HEK293 (cell line): ENCODE measurements around the gene COX8A.

ENCODE experiments used
- CTCF ChIA-PET: fragments of 350-600 bp; formaldehyde crosslinking; extraction: SDS; loops from one replicate; lab custom pipeline; 2021; ENCODE audit warnings: antibody characterized with exemption; lab: Yijun Ruan, JAX
- POLR2A ChIA-PET: fragments of 300-600 bp; formaldehyde crosslinking; extraction: SDS; loops from one replicate; lab custom pipeline; 2020; ENCODE audit warnings: antibody characterized with exemption, inconsistent platforms; lab: Yijun Ruan, JAX
- H3K27ac ChIP-seq: fragments of 200-500 bp; sonication (Bioruptor generic); 2 replicates; pipeline ENCODE4 v1.5.1; 2014; ENCODE audit warnings: low read depth, low read length, control low read depth, inconsistent platforms; ENCODE audit errors: extremely low read depth
- H3K36me3 ChIP-seq, 2 experiments: fragments of 200-500 bp in 1 of 2; sonication (Bioruptor generic) in 1 of 2; 1 replicate in 1 of 2; 2 replicates in 1 of 2; pipeline ENCODE4 v1.5.1; 2014 to 2017; ENCODE audit warnings: inconsistent platforms in 2 of 2, low read length in 2 of 2; ENCODE audit not compliant: control insufficient read depth in 2 of 2, insufficient read depth in 1 of 2
- H3K4me1 ChIP-seq: fragments of 200-500 bp; sonication (Bioruptor generic); 2 replicates; pipeline ENCODE4 v1.5.1; 2014; ENCODE audit warnings: mild to moderate bottlenecking, low read length, inconsistent platforms; ENCODE audit not compliant: control insufficient read depth, insufficient read depth
- H3K4me3 ChIP-seq: 2 replicates; pipeline ENCODE4 v1.5.1; 2011; ENCODE audit warnings: low read depth, mild to moderate bottlenecking, control low read depth, low read length, moderate library complexity
- H3K9me3 ChIP-seq: fragments of 200-500 bp; sonication (Bioruptor generic); 2 replicates; pipeline ENCODE4 v1.5.1; 2014; ENCODE audit warnings: low read depth, low read length, inconsistent platforms; ENCODE audit not compliant: control insufficient read depth, insufficient read depth
- HOXC10 ChIP-seq: sonication (generic); formaldehyde crosslinking; IDR thresholded peaks from 2 replicates; pipeline ENCODE4 v1.8.1; 2023; ENCODE audit warnings: mild to moderate bottlenecking, missing genetic modification reagents
- TRIM28 ChIP-seq: IDR thresholded peaks from 2 replicates; pipeline ENCODE4 v1.6.1; 2011; ENCODE audit warnings: low read length, control low read depth, borderline replicate concordance
- YY2 ChIP-seq: fragments of 450-650 bp; formaldehyde crosslinking; IDR thresholded peaks from 2 replicates; pipeline ENCODE4 v1.5.1; 2016; ENCODE audit warnings: missing biosample characterization, missing genetic modification characterization
- ZBTB1 ChIP-seq: fragments of 450-650 bp; formaldehyde crosslinking; IDR thresholded peaks from 2 replicates; pipeline ENCODE4 v1.5.1; 2016; ENCODE audit warnings: missing biosample characterization, missing genetic modification characterization
- ZBTB44 ChIP-seq: fragments of 450-650 bp; IDR thresholded peaks from 2 replicates; pipeline ENCODE4 v1.5.1; 2018; ENCODE audit warnings: missing biosample characterization, mild to moderate bottlenecking, missing genetic modification characterization
- ZBTB48 ChIP-seq: fragments of 450-650 bp; formaldehyde crosslinking; IDR thresholded peaks from 2 replicates; pipeline ENCODE4 v1.5.1; 2016; ENCODE audit warnings: missing biosample characterization, missing genetic modification characterization
- ZBTB8A ChIP-seq: fragments of 450-650 bp; formaldehyde crosslinking; IDR thresholded peaks from 2 replicates; pipeline ENCODE4 v1.5.1; 2016; ENCODE audit warnings: missing biosample characterization, missing genetic modification characterization
- ZFP3 ChIP-seq: fragments of 450-650 bp; formaldehyde crosslinking; IDR thresholded peaks from 2 replicates; pipeline ENCODE4 v1.5.1; 2016; ENCODE audit warnings: low read depth, missing biosample characterization, missing genetic modification characterization
- ZNF433 ChIP-seq: fragments of 450-650 bp; formaldehyde crosslinking; IDR thresholded peaks from 2 replicates; pipeline ENCODE4 v1.5.1; 2016; ENCODE audit warnings: missing biosample characterization, missing genetic modification characterization, low read depth
- ZNF548 ChIP-seq: fragments of 450-650 bp; formaldehyde crosslinking; IDR thresholded peaks from 2 replicates; pipeline ENCODE4 v1.5.1; 2016; ENCODE audit warnings: missing biosample characterization, missing genetic modification characterization
- ZNF561 ChIP-seq: fragments of 450-650 bp; IDR thresholded peaks from 2 replicates; pipeline ENCODE4 v1.5.1; 2018; ENCODE audit warnings: missing biosample characterization, missing genetic modification characterization, borderline replicate concordance
- ZNF701 ChIP-seq: fragments of 450-650 bp; formaldehyde crosslinking; IDR thresholded peaks from 2 replicates; pipeline ENCODE4 v1.5.1; 2016; ENCODE audit warnings: missing biosample characterization, missing genetic modification characterization
- ZNF830 ChIP-seq: fragments of 450-650 bp; IDR thresholded peaks from 2 replicates; pipeline ENCODE4 v1.5.0; 2018; ENCODE audit warnings: missing biosample characterization, missing genetic modification characterization, low read depth, mild to moderate bottlenecking, moderate library complexity
- ZNF837 ChIP-seq: fragments of 450-650 bp; formaldehyde crosslinking; IDR thresholded peaks from 2 replicates; pipeline ENCODE4 v1.5.1; 2016; ENCODE audit warnings: missing biosample characterization, missing genetic modification characterization
- ZSCAN4 ChIP-seq: fragments of 450-650 bp; formaldehyde crosslinking; IDR thresholded peaks from 2 replicates; pipeline ENCODE4 v1.5.1; 2017; ENCODE audit warnings: missing biosample characterization, missing genetic modification characterization
- TF ChIP-seq, protein P1 (sequence below): fragments of 450-650 bp; formaldehyde crosslinking; IDR thresholded peaks from 2 replicates; pipeline ENCODE4 v1.5.1; 2017; ENCODE audit warnings: missing biosample characterization, missing genetic modification characterization
- TF ChIP-seq, protein P2 (sequence below): fragments of 450-650 bp; formaldehyde crosslinking; IDR thresholded peaks from 2 replicates; pipeline ENCODE4 v1.5.1; 2016; ENCODE audit warnings: missing biosample characterization, missing genetic modification characterization
- TF ChIP-seq, protein P3 (sequence below): fragments of 450-650 bp; formaldehyde crosslinking; conservative IDR thresholded peaks from 2 replicates; pipeline ENCODE4 v1.5.1; 2016; ENCODE audit warnings: low read depth, missing biosample characterization, missing genetic modification characterization
- TF ChIP-seq, protein P4 (sequence below): fragments of 450-650 bp; formaldehyde crosslinking; IDR thresholded peaks from 2 replicates; pipeline ENCODE4 v1.5.1; 2016; ENCODE audit warnings: missing biosample characterization, missing genetic modification characterization
- TF ChIP-seq, protein P5 (sequence below): fragments of 450-650 bp; formaldehyde crosslinking; IDR thresholded peaks from 2 replicates; pipeline ENCODE4 v1.5.1; 2016; ENCODE audit warnings: missing biosample characterization, missing genetic modification characterization

The COX8A gene

DNA sequence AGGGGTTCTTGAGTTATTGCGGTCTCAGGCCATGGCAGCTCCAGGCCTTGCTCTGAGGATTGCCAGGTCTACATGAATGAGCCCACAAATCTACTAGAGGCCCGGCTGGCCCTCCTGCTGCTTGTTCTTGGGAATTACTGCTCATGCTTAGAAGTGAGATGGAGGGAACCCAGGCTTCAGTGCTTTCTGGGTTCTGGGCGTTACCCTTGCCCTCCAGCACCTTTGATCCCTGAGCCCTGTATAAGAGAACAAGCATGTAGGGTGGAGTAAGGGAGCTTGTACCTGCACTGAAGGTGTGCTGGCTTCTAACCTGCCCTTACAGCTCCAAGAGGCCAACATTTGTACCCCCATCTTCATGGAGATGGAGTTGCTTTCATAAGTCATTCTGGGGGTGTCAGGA, 31.6 kb upstream of the COX8A start:
- Histone ChIP-seq H3K4me3 (no peak overlapping the region), H3K4me1 (no peaks in the 10 kb centered on the region), H3K36me3 (peaks cover 4 to 52% of the 10 kb centered on the region in 2 experiments; a peak in 2 of 3 replicates), H3K9me3 (no peaks in the 10 kb centered on the region), H3K27ac (no peak overlapping the region)
- no peak for TF ChIP-seq ZBTB44 (tag by site-specific recombination)
- no peak for TF ChIP-seq ZNF830 (tag by site-specific recombination)
- no peak for TF ChIP-seq ZNF701 (tag by site-specific recombination)
- TF ChIP-seq, protein P1, sequence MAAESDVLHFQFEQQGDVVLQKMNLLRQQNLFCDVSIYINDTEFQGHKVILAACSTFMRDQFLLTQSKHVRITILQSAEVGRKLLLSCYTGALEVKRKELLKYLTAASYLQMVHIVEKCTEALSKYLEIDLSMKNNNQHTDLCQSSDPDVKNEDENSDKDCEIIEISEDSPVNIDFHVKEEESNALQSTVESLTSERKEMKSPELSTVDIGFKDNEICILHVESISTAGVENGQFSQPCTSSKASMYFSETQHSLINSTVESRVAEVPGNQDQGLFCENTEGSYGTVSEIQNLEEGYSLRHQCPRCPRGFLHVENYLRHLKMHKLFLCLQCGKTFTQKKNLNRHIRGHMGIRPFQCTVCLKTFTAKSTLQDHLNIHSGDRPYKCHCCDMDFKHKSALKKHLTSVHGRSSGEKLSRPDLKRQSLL (tag by site-specific recombination) = no peak
- TF ChIP-seq ZBTB48 (tag by site-specific recombination) = no peak
- no peak for TF ChIP-seq ZBTB1 (tag by site-specific recombination)
- TF ChIP-seq ZNF433 (tag by site-specific recombination) = no peak
- TF ChIP-seq HOXC10 = no peak
- no peak for TF ChIP-seq TRIM28
- no peak for TF ChIP-seq ZBTB8A (tag by site-specific recombination)
- TF ChIP-seq, protein P2, sequence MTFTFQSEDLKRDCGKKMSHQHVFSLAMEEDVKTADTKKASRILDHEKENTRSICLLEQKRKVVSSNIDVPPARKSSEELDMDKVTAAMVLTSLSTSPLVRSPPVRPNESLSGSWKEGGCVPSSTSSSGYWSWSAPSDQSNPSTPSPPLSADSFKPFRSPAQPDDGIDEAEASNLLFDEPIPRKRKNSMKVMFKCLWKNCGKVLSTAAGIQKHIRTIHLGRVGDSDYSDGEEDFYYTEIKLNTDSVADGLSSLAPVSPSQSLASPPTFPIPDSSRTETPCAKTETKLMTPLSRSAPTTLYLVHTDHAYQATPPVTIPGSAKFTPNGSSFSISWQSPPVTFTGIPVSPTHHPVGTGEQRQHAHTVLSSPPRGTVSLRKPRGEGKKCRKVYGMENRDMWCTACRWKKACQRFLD = no peak
- TF ChIP-seq, protein P3, sequence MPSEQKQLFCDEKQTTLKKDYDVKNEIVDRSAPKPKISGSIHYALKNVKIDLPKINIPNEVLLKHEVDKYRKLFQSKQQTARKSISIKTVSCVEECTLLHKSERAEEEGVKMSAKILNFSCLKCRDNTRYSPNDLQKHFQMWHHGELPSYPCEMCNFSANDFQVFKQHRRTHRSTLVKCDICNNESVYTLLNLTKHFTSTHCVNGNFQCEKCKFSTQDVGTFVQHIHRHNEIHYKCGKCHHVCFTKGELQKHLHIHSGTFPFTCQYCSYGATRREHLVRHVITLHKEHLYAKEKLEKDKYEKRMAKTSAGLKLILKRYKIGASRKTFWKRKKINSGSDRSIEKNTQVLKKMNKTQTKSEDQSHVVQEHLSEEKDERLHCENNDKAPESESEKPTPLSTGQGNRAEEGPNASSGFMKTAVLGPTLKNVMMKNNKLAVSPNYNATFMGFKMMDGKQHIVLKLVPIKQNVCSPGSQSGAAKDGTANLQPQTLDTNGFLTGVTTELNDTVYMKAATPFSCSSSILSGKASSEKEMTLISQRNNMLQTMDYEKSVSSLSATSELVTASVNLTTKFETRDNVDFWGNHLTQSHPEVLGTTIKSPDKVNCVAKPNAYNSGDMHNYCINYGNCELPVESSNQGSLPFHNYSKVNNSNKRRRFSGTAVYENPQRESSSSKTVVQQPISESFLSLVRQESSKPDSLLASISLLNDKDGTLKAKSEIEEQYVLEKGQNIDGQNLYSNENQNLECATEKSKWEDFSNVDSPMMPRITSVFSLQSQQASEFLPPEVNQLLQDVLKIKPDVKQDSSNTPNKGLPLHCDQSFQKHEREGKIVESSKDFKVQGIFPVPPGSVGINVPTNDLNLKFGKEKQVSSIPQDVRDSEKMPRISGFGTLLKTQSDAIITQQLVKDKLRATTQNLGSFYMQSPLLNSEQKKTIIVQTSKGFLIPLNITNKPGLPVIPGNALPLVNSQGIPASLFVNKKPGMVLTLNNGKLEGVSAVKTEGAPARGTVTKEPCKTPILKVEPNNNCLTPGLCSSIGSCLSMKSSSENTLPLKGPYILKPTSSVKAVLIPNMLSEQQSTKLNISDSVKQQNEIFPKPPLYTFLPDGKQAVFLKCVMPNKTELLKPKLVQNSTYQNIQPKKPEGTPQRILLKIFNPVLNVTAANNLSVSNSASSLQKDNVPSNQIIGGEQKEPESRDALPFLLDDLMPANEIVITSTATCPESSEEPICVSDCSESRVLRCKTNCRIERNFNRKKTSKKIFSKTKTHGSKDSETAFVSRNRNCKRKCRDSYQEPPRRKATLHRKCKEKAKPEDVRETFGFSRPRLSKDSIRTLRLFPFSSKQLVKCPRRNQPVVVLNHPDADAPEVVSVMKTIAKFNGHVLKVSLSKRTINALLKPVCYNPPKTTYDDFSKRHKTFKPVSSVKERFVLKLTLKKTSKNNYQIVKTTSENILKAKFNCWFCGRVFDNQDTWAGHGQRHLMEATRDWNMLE (tag by site-specific recombination) = no peak
- TF ChIP-seq, protein P4, sequence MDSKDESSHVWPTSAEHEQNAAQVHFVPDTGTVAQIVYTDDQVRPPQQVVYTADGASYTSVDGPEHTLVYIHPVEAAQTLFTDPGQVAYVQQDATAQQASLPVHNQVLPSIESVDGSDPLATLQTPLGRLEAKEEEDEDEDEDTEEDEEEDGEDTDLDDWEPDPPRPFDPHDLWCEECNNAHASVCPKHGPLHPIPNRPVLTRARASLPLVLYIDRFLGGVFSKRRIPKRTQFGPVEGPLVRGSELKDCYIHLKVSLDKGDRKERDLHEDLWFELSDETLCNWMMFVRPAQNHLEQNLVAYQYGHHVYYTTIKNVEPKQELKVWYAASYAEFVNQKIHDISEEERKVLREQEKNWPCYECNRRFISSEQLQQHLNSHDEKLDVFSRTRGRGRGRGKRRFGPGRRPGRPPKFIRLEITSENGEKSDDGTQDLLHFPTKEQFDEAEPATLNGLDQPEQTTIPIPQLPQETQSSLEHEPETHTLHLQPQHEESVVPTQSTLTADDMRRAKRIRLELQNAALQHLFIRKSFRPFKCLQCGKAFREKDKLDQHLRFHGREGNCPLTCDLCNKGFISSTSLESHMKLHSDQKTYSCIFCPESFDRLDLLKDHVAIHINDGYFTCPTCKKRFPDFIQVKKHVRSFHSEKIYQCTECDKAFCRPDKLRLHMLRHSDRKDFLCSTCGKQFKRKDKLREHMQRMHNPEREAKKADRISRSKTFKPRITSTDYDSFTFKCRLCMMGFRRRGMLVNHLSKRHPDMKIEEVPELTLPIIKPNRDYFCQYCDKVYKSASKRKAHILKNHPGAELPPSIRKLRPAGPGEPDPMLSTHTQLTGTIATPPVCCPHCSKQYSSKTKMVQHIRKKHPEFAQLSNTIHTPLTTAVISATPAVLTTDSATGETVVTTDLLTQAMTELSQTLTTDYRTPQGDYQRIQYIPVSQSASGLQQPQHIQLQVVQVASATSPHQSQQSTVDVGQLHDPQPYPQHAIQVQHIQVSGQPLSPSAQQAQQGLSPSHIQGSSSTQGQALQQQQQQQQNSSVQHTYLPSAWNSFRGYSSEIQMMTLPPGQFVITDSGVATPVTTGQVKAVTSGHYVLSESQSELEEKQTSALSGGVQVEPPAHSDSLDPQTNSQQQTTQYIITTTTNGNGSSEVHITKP (tag by site-specific recombination) = no peak
- no peak for TF ChIP-seq ZNF561 (tag by site-specific recombination)
- TF ChIP-seq ZNF837 (tag by site-specific recombination) = no peak
- TF ChIP-seq, protein P5, sequence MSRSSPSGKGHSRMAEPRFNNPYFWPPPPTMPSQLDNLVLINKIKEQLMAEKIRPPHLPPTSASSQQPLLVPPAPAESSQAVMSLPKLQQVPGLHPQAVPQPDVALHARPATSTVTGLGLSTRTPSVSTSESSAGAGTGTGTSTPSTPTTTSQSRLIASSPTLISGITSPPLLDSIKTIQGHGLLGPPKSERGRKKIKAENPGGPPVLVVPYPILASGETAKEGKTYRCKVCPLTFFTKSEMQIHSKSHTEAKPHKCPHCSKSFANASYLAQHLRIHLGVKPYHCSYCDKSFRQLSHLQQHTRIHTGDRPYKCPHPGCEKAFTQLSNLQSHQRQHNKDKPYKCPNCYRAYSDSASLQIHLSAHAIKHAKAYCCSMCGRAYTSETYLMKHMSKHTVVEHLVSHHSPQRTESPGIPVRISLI = no peak
- no peak for TF ChIP-seq YY2 (tag by site-specific recombination)
- no peak for TF ChIP-seq ZNF548
- TF ChIP-seq ZFP3 (tag by site-specific recombination) = no peak
- TF ChIP-seq ZSCAN4 (tag by site-specific recombination) = no peak
- POLR2A ChIA-PET = interaction anchor here (0.7 to 1.4 kb wide), 3 partner anchors 11 to 104 kb away, joined by 3 to 4 read pairs (median 3); partner anchors contain the start of gene RCOR2
- CTCF ChIA-PET = interaction anchor here (0.8 to 7.5 kb wide), 4 partner anchors 106 to 234 kb away, joined by 3 to 135 read pairs (median 3); partner anchors contain the start of genes MARK2 and ZFTA
